Smooth muscle cell (in vitro differentiated cells): ENCODE data around the gene AHCYL2. TPM values are rescaled to one million over a fixed set of nuclear protein-coding genes. Genes with fewer than 3 reads are reported as not detected.

ENCODE experiments used
- DNase-seq: peaks from one replicate; lab custom pipeline; 2025; ENCODE audit not compliant: unreplicated experiment; lab: John Stamatoyannopoulos, UW
- H2AFZ ChIP-seq: fragments of 200-600 bp; sonication (generic); 2 replicates; pipeline ENCODE4 v1.6.0; 2016; ENCODE audit warnings: antibody characterized with exemption, low read depth, mild to moderate bottlenecking
- H3F3A ChIP-seq: fragments of 200-600 bp; sonication (generic); 2 replicates; pipeline ENCODE4 v1.6.0; 2017; ENCODE audit warnings: antibody characterized with exemption, low read depth
- H3K27ac ChIP-seq: fragments of 200-600 bp; sonication (generic); 2 replicates; pipeline ENCODE4 v1.5.1; 2016; ENCODE audit warnings: low read depth, mild to moderate bottlenecking
- H3K27me3 ChIP-seq: fragments of 200-600 bp; sonication (generic); 2 replicates; pipeline ENCODE4 v1.6.1; 2016; ENCODE audit warnings: low read depth, mild to moderate bottlenecking
- H3K36me3 ChIP-seq: fragments of 200-600 bp; sonication (generic); 2 replicates; pipeline ENCODE4 v1.5.1; 2016; ENCODE audit warnings: low read depth
- H3K4me1 ChIP-seq: fragments of 200-600 bp; sonication (generic); 2 replicates; pipeline ENCODE4 v1.5.1; 2016; ENCODE audit warnings: low read depth
- H3K4me2 ChIP-seq: fragments of 200-600 bp; sonication (generic); 2 replicates; pipeline ENCODE4 v1.6.0; 2016; ENCODE audit warnings: mild to moderate bottlenecking
- H3K4me3 ChIP-seq: fragments of 200-600 bp; sonication (generic); 2 replicates; pipeline ENCODE4 v1.5.1; 2016; ENCODE audit warnings: mild to moderate bottlenecking
- H3K79me2 ChIP-seq: fragments of 200-600 bp; sonication (generic); 2 replicates; pipeline ENCODE4 v1.6.0; 2016; ENCODE audit warnings: low read depth, mild to moderate bottlenecking
- H3K9ac ChIP-seq: fragments of 200-600 bp; sonication (generic); 2 replicates; pipeline ENCODE4 v1.6.0; 2016; ENCODE audit warnings: low read depth
- H3K9me3 ChIP-seq: fragments of 200-600 bp; sonication (generic); replicated peaks from 2 replicates; pipeline ENCODE4 v1.5.1; 2016; ENCODE audit warnings: low read depth
- H4K20me1 ChIP-seq: fragments of 200-600 bp; sonication (generic); 2 replicates; pipeline ENCODE4 v1.6.0; 2016; ENCODE audit warnings: low read depth
- CTCF ChIP-seq: fragments of 200-600 bp; sonication (generic); IDR thresholded peaks from 2 replicates; pipeline ENCODE4 v1.5.1; 2017; ENCODE audit warnings: borderline replicate concordance, mild to moderate bottlenecking, antibody characterized with exemption; ENCODE audit not compliant: insufficient read depth, poor library complexity, severe bottlenecking
- WGBS: methylation state at CpG from one replicate; pipeline ENCODE4 v1.1.7; 2016; ENCODE audit warnings: low lambda C conversion rate; 5-methylcytosine and 5-hydroxymethylcytosine counted together
- polyA plus RNA-seq: library from polyadenylated mRNA; unstranded; fragments of >200 nt; fragmentation: Nextera tagmentation; extraction: Ambion mirVana; gene quantifications from 2 replicates; pipeline ENCODE4 v1.2.1, GENCODE V29; 2016
- total RNA-seq: library from RNA; depleted of rRNA; stranded (reverse); fragments of >200 nt; gene quantifications from 2 replicates; pipeline ENCODE4 v1.2.3, GENCODE V29; 2014

AHCYL2 gene
- total and polyA plus RNA-seq, 2 experiments from 2014 or later: 6.3 to 7.3 TPM

DNA sequence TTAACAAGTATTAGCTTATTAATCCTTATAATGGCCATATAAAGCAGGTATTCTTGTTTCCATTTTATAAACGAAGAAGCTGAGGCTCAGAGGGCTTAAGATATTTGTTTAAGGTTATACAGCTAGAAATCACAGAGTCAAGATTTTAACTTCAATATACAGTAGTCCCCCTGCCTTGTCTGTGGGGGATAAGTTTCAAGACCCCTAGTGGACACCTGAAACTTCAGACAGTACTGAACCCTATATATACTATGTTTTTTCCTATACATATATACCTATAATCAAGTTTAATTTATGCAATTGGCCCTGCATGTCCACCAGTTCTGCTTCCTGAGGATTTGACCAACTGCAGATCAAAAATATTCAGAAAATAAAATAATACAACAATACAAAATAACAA, 165.0 kb downstream of the AHCYL2 start:
- WGBS: 88% methylated on average over 1 of the region's 1 CpG
- peaks cover 10% of the 10 kb centered on the region for H3K4me1 ChIP-seq

DNA sequence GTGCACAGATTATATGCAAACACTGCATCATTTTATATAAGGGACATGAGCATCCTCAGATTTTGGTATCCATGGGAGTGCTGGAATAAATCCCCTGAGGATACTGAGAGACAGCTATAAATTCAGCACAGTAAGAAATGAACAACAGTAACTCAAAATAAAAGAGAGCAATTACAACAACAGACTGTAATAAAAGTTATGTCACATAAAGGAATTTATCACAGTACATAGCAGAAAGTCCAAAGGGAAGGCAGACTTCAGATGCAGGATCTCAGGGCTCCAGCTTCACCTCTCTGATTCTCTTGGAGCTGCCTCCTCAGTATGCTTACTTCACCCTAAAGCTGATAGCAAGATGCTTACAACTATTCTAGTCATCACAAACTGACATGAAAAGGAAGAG, 165.5 kb downstream of the AHCYL2 start:
- no peak for TF ChIP-seq CTCF
- no peaks in the 10 kb centered on the region for H3K9me3 ChIP-seq
- H3K36me3 ChIP-seq: no peaks in the 10 kb centered on the region
- no peaks in the 10 kb centered on the region for H3K79me2 ChIP-seq
- H3K27ac ChIP-seq: no peak overlapping the region
- no peaks in the 10 kb centered on the region for H3F3A ChIP-seq
- no peak overlapping the region for H3K4me2 ChIP-seq
- no peak overlapping the region for H2AFZ ChIP-seq
- H4K20me1 ChIP-seq: no peaks in the 10 kb centered on the region
- no peak overlapping the region for H3K9ac ChIP-seq
- no peak overlapping the region for H3K4me3 ChIP-seq
- H3K27me3 ChIP-seq: no peaks in the 10 kb centered on the region
- no peak for DNase-seq
- H3K4me1 ChIP-seq: peaks cover 10% of the 10 kb centered on the region

More for the DNA sequence above, 165.0 kb downstream of the AHCYL2 start:
- Histone ChIP-seq H3K9ac (no peak overlapping the region), H3K79me2 (no peaks in the 10 kb centered on the region), H3K4me3 (no peak overlapping the region), H3F3A (no peaks in the 10 kb centered on the region), H3K27ac (no peak overlapping the region), H3K9me3 (no peaks in the 10 kb centered on the region), H4K20me1 (no peaks in the 10 kb centered on the region), H2AFZ (no peak overlapping the region), H3K36me3 (no peaks in the 10 kb centered on the region), H3K27me3 (no peaks in the 10 kb centered on the region), H3K4me2 (no peak overlapping the region)
- TF ChIP-seq CTCF: peak; percentile 4
- no peak for DNase-seq

DNA sequence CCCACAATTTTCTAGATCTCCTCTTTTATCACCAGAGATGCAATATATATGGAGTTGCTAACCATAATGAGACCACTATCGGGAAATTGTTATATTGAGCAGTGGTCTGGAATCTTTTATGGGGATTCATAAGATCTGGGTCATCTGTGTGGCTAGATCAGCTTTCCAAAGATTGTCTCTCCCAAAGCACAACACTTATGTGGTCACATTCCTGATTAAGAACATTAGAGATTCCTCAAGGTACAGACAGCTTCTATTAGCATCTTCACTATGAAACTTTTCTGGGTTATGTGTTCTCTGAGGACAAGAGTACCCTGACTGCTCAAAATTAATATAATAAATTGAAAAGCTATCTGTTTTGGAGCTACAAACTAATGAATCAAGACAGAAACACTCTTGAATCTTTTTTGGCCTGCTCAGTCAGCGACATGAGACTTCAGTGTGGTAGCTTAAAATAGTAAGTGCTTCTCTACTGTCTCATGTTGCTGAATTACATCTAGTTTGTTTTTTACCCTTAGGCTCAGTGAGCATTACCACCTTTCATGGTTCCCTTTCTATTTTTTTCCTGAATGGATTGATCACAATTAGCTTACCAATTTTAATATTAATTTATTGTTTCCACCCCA, 166.8 kb downstream of the AHCYL2 start:
- H4K20me1 ChIP-seq: no peaks in the 10 kb centered on the region
- H3F3A ChIP-seq: no peaks in the 10 kb centered on the region
- no peak for TF ChIP-seq CTCF
- H3K4me3 ChIP-seq: no peak overlapping the region
- H3K27me3 ChIP-seq: no peaks in the 10 kb centered on the region
- H3K9me3 ChIP-seq: no peaks in the 10 kb centered on the region
- no peak overlapping the region for H3K9ac ChIP-seq
- DNase-seq: no peak
- H3K27ac ChIP-seq: no peak overlapping the region
- no peaks in the 10 kb centered on the region for H3K36me3 ChIP-seq
- 79% methylated on average over 2 of the region's 2 CpGs for WGBS
- peaks cover 10% of the 10 kb centered on the region for H3K4me1 ChIP-seq
- no peaks in the 10 kb centered on the region for H3K79me2 ChIP-seq
- no peak overlapping the region for H2AFZ ChIP-seq
- H3K4me2 ChIP-seq: no peak overlapping the region

DNA sequence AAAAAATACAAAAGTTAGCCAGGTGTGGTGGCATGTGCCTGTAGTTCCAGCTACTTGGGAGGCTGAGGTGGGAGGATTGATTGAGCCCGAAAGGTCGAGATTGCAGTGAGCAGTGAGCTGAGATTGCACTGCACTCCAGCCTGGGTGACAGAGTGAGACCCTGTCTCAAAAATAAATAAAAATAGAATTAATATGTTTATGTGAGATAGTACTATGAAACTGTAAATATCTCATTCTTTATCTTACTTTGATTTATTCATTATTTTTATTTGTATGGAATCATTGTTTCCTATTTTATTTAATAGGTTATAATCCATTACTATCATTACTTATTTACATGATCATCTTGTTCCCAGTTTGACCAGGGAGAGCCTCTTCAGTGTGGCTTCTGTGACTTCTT, 168.4 kb downstream of the AHCYL2 start:
- no peaks in the 10 kb centered on the region for H3K79me2 ChIP-seq
- H4K20me1 ChIP-seq: no peaks in the 10 kb centered on the region
- H3F3A ChIP-seq: no peaks in the 10 kb centered on the region
- no peaks in the 10 kb centered on the region for H3K4me1 ChIP-seq
- TF ChIP-seq CTCF: no peak
- H3K27me3 ChIP-seq: no peaks in the 10 kb centered on the region
- H3K9ac ChIP-seq: no peak overlapping the region
- WGBS: 100% methylated on average over 2 of the region's 2 CpGs
- H2AFZ ChIP-seq: no peak overlapping the region
- no peaks in the 10 kb centered on the region for H3K9me3 ChIP-seq
- DNase-seq: no peak
- no peaks in the 10 kb centered on the region for H3K36me3 ChIP-seq
- H3K4me2 ChIP-seq: no peak overlapping the region
- H3K27ac ChIP-seq: no peak overlapping the region
- no peak overlapping the region for H3K4me3 ChIP-seq
